ENCODE data around the gene HNRNPL. TPM values are rescaled to one million over a fixed set of nuclear protein-coding genes. Genes with fewer than 3 reads are reported as not detected.
"Not testable (repeated sequence)": the region's sequence is repeated elsewhere in the genome, so short reads cannot be mapped to it uniquely, and the experiment has no call there.

The HNRNPL gene
- total RNA-seq, 1 donor from 2014 or later: 443 TPM

GRCh38 chr19:38891771-38892170 lies 42.0 kb upstream of the HNRNPL start:
- no peaks in the 10 kb centered on the region for H3K9me3 Mint-ChIP-seq
- no peak for DNase-seq (ENCODE audit: low spot score in 2 of 2, unreplicated experiment in 2 of 2)
- no peak for TF ChIP-seq CTCF (IDR thresholded peaks at IDR 0.05; ENCODE audit: unreplicated experiment)
- no peak overlapping the region for H3K27ac Mint-ChIP-seq
- no peaks in the 10 kb centered on the region for H3K27me3 Mint-ChIP-seq (ENCODE audit: low read depth)
- H3K4me3 Mint-ChIP-seq: no peak overlapping the region
- H3K4me1 Mint-ChIP-seq: no peaks in the 10 kb centered on the region
- peaks cover 7% of the 10 kb centered on the region for H3K36me3 Mint-ChIP-seq

DNA sequence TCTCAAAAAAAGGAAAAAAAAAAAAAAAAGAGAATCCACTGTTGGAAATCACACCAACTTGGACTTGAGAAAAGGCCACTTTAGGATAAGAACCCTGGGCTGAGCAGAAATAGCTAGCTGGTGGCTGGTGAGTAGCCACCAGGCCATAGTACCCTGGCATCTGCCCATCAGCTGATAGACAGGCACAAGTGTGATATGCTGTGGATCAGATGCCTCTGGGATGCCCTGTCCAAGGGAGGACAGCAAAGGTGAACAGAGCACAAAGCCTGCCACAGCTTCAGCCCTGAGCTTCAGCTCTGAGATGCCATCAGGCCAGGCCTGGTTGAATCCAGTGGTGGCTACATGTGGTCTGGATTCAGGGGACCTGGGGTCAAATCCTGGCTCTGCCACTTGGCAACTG lies 40.9 kb upstream of the HNRNPL start:
- no peak overlapping the region for H3K27ac Mint-ChIP-seq
- no peak for TF ChIP-seq CTCF (IDR thresholded peaks at IDR 0.05; ENCODE audit: unreplicated experiment)
- no peaks in the 10 kb centered on the region for H3K9me3 Mint-ChIP-seq
- H3K27me3 Mint-ChIP-seq (ENCODE audit: low read depth): no peaks in the 10 kb centered on the region
- peaks cover 7% of the 10 kb centered on the region for H3K36me3 Mint-ChIP-seq
- no peak for DNase-seq (ENCODE audit: low spot score in 2 of 2, unreplicated experiment in 2 of 2)
- H3K4me1 Mint-ChIP-seq: no peaks in the 10 kb centered on the region
- H3K4me3 Mint-ChIP-seq: no peak overlapping the region

DNA sequence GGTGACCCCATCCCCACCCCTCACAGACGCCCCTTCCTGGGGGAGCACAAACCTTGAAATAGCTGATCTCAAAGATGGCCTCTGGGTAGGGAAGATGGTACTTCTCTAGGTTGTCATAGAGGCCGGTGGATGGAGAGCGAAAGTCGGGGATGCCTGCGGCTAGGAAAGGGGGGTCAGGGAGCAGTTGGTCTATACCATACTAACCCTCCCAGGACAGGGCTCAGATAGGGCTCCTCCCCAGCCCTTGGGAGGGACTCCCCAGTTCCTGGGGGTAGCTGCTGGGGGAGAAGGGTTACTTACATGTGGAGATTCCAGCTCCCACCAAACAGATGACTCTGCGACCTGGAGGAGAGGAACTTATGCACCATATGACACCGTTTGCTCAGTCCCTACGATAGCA lies 40.0 kb upstream of the HNRNPL start:
- no peaks in the 10 kb centered on the region for H3K27me3 Mint-ChIP-seq (ENCODE audit: low read depth)
- peaks cover 7% of the 10 kb centered on the region for H3K36me3 Mint-ChIP-seq
- no peak for DNase-seq (ENCODE audit: low spot score in 2 of 2, unreplicated experiment in 2 of 2)
- H3K27ac Mint-ChIP-seq: no peak overlapping the region
- H3K4me3 Mint-ChIP-seq: no peak overlapping the region
- H3K4me1 Mint-ChIP-seq: no peaks in the 10 kb centered on the region
- TF ChIP-seq CTCF (IDR thresholded peaks at IDR 0.05; ENCODE audit: unreplicated experiment): no peak
- H3K9me3 Mint-ChIP-seq: no peaks in the 10 kb centered on the region

GRCh38 chr19:38888876-38889275 lies 39.1 kb upstream of the HNRNPL start:
- TF ChIP-seq CTCF (IDR thresholded peaks at IDR 0.05; ENCODE audit: unreplicated experiment): no peak
- Mint-ChIP-seq H3K27ac (no peak overlapping the region), H3K4me3 (no peak overlapping the region), H3K4me1 (no peaks in the 10 kb centered on the region), H3K27me3 (ENCODE audit: low read depth) (no peaks in the 10 kb centered on the region), H3K36me3 (peaks cover 7% of the 10 kb centered on the region), H3K9me3 (no peaks in the 10 kb centered on the region)
- DNase-seq (ENCODE audit: low spot score in 2 of 2, unreplicated experiment in 2 of 2): no peak

DNA sequence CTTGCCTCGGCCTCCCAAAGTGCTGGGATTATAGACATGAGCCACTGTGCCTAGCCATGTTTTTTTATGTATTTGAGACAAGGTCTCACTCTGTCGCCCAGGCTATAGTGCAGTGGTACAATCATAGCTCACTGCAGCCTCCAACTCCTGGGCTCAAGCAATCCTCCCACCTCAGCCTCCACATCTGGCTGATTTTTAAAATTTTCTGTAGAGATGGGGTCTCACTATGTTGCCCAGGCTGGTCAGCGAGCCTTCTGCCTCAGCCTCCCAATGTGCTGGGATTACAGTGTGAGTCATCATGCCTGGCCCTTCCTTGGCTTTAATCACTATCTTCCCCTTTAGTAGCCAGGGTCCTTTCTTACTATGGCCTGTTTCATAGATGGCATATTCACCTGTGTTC lies 34.9 kb upstream of the HNRNPL start:
- not testable (repeated sequence) for H3K27ac Mint-ChIP-seq
- peaks cover 19% of the 10 kb centered on the region for H3K36me3 Mint-ChIP-seq

DNA sequence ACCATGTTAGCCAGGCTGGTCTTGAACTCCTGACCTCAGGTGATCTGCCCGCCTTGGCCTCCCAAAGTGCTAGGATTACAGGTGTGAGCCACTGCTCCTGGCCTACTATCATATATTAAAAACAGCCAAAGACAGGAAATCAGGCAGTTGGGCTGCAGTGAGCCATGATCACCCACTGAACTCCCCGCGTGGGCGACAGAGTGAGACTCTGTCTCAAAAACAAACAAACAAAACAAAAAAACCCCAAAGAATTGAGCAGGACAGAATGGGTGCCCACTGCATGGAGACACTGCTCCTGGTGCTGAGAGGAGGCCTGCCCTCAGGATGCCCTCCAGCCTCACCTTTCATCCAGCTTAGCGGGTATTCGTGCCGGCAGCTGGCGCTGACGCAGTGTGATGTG lies 33.5 kb upstream of the HNRNPL start:
- H3K4me3 Mint-ChIP-seq: no peak overlapping the region
- H3K36me3 Mint-ChIP-seq: peaks cover 14% of the 10 kb centered on the region
- H3K27ac Mint-ChIP-seq: no peak overlapping the region
- H3K4me1 Mint-ChIP-seq: peaks cover under 1% of the 10 kb centered on the region
- H3K27me3 Mint-ChIP-seq (ENCODE audit: low read depth): no peaks in the 10 kb centered on the region
- DNase-seq (ENCODE audit: low spot score in 2 of 2, unreplicated experiment in 2 of 2): no peak
- no peaks in the 10 kb centered on the region for H3K9me3 Mint-ChIP-seq
- TF ChIP-seq CTCF (IDR thresholded peaks at IDR 0.05; ENCODE audit: unreplicated experiment): no peak

More for the DNA sequence above, 34.9 kb upstream of the HNRNPL start:
- H3K9me3 Mint-ChIP-seq; H3K4me1 Mint-ChIP-seq; DNase-seq (ENCODE audit: low spot score in 2 of 2, unreplicated experiment in 2 of 2); H3K4me3 Mint-ChIP-seq; H3K27me3 Mint-ChIP-seq (ENCODE audit: low read depth): not testable (repeated sequence)

Measured in mesothelial cell of epicardium (in vitro differentiated cells).